SKM-1 (cell line): ENCODE results near the gene NME7.
"Not testable (repeated sequence)": the region's sequence is repeated elsewhere in the genome, so short reads cannot be mapped to it uniquely, and the experiment has no call there.

ENCODE experiments used
- DNase-seq: peaks from one replicate; lab custom pipeline; 2025; ENCODE audit not compliant: unreplicated experiment; lab: John Stamatoyannopoulos, UW

NME7 gene

DNA sequence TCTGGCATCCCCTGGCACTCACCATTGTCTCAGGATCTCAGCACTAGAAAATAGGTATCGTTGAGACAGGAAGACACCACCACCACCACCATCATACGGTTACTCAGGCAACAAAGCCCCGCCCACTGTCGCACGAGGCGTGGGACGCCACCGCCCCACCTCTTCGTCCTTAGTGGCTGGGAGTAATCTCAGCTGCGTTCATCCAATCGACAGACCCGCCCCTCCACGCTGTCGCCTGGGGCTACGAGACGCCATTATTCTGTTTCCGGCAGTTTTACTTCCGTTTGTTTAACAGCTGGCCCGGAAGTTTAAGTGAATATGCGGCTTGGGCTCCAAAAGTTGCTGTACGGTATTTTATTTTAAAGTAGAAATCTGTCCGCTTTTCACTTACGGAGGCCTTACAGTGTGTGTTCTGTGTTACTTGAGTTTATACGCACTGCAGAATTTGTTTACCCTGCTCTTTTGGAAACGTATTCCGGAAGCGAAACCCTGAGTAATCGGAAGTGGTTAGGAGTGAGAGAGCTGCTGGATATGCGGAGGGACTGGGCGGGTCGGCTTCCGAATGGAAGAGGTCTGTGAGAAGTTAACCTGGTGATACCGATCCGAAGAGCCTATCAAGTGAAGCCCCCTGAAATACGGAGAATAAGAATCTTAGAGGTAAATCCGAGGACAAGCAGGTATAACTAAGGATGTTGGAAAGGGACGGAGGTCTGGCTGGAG, at the start of gene NME7, which contains the start of gene BLZF1:
Gene NME7, minus strand, starts transcription at position 112 of the 720 bp plus-strand sequence. Its CDS starts 87 bp downstream, at position 25.
Gene BLZF1, plus strand, starts transcription at position 510 of the 720 bp plus-strand sequence. CDS start 1,328 bp downstream, outside the sequence.
- peak; percentile 99 for DNase-seq

- DNase-seq = no peak
Observed at GRCh38 chr1:169414952-169415351, 47.4 kb upstream of the NME7 start.

GRCh38 chr1:169408340-169408739, 40.7 kb upstream of the NME7 start:
- DNase-seq = not testable (repeated sequence)

DNA sequence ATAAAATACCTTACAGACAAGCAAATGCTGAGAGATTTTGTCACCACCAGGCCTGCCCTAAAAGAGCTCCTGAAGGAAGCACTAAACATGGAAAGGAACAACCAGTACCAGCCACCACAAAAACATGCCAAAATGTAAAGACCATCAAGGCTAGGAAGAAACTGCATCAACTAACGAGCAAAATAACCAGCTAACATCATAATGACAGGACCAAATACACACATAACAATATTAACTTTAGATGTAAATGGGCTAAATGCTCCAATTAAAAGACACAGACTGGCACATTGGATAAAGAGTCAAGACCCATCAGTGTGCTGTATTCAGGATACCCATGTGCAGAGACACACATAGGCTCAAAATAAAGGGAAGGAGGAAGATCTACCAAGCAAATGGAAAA, 35.0 kb upstream of the NME7 start:
- DNase-seq = not testable (repeated sequence)

DNA sequence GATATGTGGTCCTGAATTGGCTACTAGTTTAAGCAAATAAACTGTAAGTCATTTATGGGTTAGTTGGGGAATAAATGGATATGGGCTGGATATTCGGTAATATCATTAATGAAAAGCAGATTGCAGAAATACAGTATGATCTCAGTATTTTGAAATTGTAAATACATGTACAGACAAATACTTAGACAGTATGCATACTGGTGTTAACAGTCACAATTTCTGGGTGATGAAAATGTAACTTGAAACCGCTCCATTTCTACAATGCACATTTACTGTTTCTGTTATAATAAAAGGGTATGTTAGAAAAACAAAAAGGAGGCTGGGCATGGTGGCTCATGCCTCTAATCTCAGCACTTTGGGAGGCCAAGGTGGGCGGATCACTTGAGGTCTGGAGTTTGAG, 28.4 kb upstream of the NME7 start:
- DNase-seq = no peak

- no peak for DNase-seq
Observed at GRCh38 chr1:169392406-169392805, 24.8 kb upstream of the NME7 start.

DNA sequence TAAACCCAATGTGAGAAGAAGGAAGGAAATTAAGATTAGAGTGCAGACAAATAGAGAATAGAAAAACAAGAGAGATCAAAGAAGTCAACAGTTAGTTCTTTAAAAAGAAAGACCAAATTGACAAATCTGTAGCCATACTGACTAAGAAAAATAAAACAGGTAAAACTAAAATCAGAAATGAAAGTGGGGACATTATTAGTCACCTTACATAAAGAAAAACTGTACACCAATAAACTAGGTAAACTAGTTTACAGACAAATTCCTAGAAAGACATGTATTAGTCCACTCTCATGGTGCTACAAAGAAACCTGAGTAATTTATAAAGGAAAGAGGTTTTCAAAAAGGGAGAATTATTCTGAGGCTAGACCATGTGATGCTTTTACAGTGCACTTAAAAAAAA, 22.7 kb upstream of the NME7 start:
- no peak for DNase-seq

DNA sequence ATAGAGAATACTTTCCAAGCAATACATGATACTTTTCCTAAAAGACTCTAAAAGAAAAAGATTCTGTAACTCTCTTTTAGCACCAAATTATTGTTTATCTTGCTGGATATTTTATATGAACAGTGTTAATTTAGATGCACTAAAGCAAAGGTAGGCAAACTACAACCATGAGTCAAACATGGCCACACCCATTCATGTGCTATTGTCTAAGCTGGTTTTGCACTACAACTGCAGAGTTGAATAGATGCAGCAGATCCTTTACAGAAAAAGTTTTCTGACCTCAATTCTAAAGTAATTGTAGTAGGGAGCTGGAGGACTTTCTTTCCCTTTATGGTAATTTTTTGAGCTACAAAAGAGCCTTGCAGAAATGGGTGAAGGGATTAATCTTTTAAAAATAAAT, 19.8 kb upstream of the NME7 start:
- no peak for DNase-seq

- no peak for DNase-seq
Observed at GRCh38 chr1:169383449-169383848, 15.9 kb upstream of the NME7 start.

- no peak for DNase-seq
Observed at GRCh38 chr1:169381162-169381561, 13.6 kb upstream of the NME7 start.

DNA sequence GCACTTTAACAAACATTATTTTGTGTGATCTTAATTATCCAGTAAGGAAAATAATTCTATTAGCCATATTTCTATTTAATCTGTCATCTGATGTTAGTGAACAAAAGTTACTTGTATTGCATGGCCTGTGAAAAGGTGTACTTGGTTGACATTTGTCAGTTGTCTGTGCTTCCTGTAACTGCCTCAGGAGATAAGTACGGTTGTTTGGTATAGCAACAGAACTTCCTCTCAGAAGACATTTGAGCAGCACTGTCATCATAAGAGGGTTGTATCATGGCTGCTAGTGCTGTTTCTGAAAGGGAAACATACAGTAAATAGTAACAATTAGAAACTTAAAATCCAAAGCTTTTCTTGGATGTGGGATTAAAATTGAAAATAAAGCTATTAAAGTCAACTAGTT, 3.8 kb upstream of the NME7 start:
- no peak for DNase-seq

GRCh38 chr1:169368406-169368769, 791 bp upstream of the NME7 start:
- no peak for DNase-seq

- no peak for DNase-seq
Observed at GRCh38 chr1:169367096-169367685, 406 bp downstream of the NME7 start.

- DNase-seq = no peak
Observed at GRCh38 chr1:169364948-169365347, 2.6 kb downstream of the NME7 start.

DNA sequence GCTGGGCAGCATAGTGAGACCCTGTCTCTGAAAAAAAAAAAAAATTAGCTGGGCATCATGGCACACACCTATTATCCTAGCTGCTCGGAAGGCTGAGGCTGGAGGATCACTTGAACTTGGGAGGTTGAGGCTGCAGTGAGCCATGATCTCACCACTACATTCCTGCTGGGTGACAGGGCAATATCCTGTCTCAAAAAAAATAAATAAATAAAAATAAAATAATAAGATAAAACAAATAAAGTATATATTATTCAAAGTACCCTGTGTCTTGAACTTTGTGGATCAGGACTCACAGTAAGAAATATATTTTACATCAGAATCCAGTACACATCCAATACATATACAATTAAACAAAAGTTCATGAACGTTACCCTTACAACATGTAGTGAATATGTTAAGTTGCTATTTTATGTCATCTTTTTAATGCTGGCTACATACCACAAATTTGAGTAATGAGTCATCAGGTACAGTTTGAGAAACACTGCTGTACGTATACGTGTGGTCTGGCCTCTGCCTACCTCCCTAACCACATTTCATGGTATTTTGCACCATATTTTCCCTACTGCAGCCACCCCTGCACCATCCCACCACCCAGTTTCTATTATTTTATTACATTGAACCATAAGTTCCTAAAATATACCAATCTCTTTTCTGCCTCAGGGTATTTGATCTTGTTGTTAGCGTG, 4.4 kb downstream of the NME7 start:
- DNase-seq = no peak

GRCh38 chr1:169361281-169361680, 6.3 kb downstream of the NME7 start:
- no peak for DNase-seq

DNA sequence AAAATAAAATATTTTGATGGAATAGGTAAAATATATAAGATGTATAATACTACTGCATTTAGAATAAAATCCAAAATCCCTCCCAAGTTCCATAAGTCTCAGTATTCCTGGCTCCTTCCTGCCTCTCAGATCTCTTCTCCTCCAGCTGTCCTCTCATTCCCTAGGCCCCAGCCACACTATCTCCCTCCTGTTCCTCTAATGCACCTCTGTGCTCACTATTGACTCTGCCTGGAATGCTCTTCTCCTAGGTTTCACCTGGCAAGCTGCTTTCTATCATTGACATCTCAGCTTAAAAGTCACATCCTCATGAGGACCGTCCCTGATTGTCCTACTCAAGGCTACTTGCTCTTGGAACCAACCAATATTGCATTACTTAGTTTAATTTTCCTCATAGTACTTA, 7.2 kb downstream of the NME7 start:
- DNase-seq = no peak

DNA sequence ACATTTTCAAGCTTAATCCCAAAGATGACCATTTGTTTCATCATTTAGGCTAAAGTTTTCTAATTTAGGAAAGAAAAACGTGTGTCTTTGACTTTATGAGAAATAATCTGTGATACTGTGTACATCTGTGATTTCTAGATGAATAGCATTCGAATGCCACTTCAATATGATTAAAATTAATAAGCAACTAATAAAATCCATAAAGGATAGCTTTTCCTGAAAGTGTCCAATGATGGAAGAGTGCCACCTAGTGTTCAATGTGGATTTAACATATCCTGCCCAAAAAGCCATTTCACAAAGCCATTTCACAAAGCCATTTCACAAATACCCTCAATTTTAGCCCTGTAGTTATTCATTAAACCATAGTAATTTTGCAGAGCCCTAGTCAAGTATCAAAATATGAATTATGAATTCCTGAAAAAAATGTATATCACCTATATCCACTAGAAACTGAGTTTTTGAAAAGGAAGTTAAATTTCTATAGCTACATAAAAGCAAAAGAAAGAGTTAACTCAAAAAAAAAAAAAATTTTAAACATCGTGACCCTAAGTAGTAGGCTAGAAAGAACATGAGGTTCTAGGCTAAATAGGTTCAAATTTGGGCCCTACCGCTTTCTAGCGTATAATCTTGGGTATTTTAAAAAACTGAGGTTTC, 19.1 kb downstream of the NME7 start:
- DNase-seq = peak; percentile 69

- no peak for DNase-seq
Observed at GRCh38 chr1:169347688-169348382, 19.8 kb downstream of the NME7 start.

GRCh38 chr1:169346036-169346589, 21.5 kb downstream of the NME7 start:
- DNase-seq = no peak

DNA sequence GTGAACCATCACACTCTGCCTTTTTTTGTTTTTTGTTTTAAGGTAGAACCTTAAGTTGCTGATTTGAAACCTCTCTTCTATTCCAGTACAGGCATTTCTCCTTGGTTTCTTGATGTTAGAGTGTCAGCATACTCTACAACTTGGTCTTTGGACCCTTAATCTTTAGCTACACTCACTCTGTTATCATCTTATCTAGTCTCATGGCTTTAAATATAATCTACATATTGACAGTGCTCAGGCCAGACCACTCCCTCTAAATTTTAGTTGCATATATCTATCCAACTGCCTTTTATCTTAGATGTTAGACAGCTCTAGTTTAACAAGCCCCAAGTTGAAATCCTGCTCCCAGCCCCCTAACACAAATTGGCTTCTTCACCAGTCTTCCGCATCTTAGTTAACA, 22.1 kb downstream of the NME7 start:
- DNase-seq = no peak
